AG09309 (cell line): ENCODE measurements around the gene SORCS3.

Experiments used
- DNase-seq: peaks from one replicate; pipeline ENCODE4 v3.0.0-alpha.2; 2010; ENCODE audit warnings: low read depth
- H3K4me3 ChIP-seq: 2 replicates; pipeline ENCODE4 v1.5.1; 2011; ENCODE audit warnings: mild to moderate bottlenecking, low read depth, low read length, moderate library complexity; ENCODE audit not compliant: control insufficient read depth
- CTCF ChIP-seq: IDR thresholded peaks from 2 replicates; pipeline ENCODE4 v1.5.1; 2011; ENCODE audit warnings: mild to moderate bottlenecking, low read depth, low read length, inconsistent platforms; ENCODE audit not compliant: insufficient read depth, control insufficient read depth; ENCODE audit errors: missing control alignments

Gene SORCS3

GRCh38 chr10:104875561-104875960, 234.5 kb downstream of the SORCS3 start:
- no peak overlapping the region for H3K4me3 ChIP-seq
- DNase-seq: no peak
- no peak for TF ChIP-seq CTCF

- DNase-seq: no peak
These were observed 239.7 kb downstream of the SORCS3 start for GRCh38 chr10:104880624-104881398.

DNA sequence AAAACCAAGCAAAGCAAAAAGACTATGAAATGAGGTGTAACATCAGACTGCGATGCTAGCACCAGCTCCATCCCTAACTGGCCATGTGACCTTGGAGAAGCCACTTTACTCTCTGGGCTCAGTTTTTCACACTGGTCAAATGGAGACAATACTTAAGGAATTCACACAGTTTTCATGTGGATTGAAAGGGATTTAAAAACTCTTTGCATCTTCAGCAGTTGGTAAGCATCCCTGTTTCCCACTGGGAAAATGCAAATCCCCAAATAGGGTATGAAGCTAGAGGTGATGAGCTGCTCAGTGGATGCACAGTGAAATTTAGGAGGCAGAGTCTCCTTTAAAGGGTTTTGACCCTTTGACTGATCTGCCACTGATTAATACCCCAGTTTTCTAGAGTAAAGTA, 240.7 kb downstream of the SORCS3 start:
- no peak for DNase-seq
- no peak overlapping the region for H3K4me3 ChIP-seq
- no peak for TF ChIP-seq CTCF

More at GRCh38 chr10:104880624-104881398, 239.7 kb downstream of the SORCS3 start:
- H3K4me3 ChIP-seq: no peak overlapping the region
- no peak for TF ChIP-seq CTCF

- no peak overlapping the region for H3K4me3 ChIP-seq
- TF ChIP-seq CTCF: no peak
- DNase-seq: no peak
These were observed 252.0 kb downstream of the SORCS3 start for GRCh38 chr10:104892879-104893617.

DNA sequence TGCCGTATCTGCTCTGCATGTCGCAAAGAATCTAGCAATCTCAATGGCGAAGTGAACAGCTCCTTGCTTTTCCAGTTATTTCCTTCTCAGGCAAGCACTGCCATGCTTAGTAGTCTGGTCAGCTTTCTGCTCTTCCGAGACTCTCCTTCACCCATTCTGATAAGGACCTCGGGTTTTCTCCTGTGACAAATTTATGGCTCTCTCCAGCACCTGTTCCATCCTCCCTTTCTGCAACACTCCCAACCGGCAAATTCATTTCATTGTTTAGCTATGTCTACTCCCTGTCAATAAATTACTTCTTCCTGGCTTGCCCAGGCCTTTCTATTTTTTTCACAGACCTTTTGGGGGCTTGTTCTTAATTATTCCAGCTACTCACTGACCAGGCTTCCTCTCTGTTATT, 252.6 kb downstream of the SORCS3 start:
- TF ChIP-seq CTCF: no peak
- no peak for DNase-seq
- H3K4me3 ChIP-seq: no peak overlapping the region

DNA sequence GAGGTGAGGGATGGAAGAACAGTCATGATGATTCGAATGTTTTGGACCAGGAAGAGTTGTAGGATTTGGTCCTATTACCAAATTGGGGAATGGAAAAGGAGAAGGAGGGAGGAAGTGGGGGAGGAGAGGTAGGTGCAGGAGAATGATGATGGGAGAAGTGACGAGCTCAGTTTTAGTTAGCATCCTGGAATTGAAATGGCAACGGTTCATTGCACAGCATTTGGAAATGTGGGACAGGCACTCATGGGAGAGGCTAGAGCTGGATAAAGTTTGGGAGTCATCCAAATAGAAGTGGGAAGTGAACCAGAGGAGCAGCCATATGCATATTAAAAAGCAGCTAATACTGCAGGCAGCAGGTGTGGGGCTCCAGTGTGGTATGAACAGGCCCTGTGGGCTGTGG, 253.6 kb downstream of the SORCS3 start:
- DNase-seq: no peak
- no peak overlapping the region for H3K4me3 ChIP-seq
- no peak for TF ChIP-seq CTCF
